GM23338 (cell line): ENCODE measurements around the gene CEACAM16. TPM values are rescaled to one million over a fixed set of nuclear protein-coding genes. Genes with fewer than 3 reads are reported as not detected.

Source experiments
- ATAC-seq: fragments of 200-7000 bp; cut with Tn5 transposase; 3 replicates; pipeline ENCODE4 v1.9.1; 2020
- DNase-seq: peaks from one replicate; pipeline ENCODE4 v3.0.0-alpha.2; 2015; ENCODE audit warnings: low spot score
- H2AFZ ChIP-seq: fragments of 200-600 bp; sonication (generic); 2 replicates; pipeline ENCODE4 v1.8.0; 2016; ENCODE audit warnings: antibody characterized with exemption, mild to moderate bottlenecking, moderate library complexity
- H3F3A ChIP-seq: fragments of 200-600 bp; sonication (generic); replicated peaks from 2 replicates; pipeline ENCODE4 v1.8.0; 2017; ENCODE audit warnings: antibody characterized with exemption, mixed run types, low read depth
- H3K27ac ChIP-seq: fragments of 200-600 bp; sonication (generic); 2 replicates; pipeline ENCODE4 v1.6.1; 2016; ENCODE audit warnings: low read depth
- H3K27me3 ChIP-seq: fragments of 200-600 bp; sonication (generic); 2 replicates; pipeline ENCODE4 v1.8.0; 2016; ENCODE audit warnings: mild to moderate bottlenecking, mixed run types, moderate library complexity; ENCODE audit not compliant: insufficient read depth
- H3K36me3 ChIP-seq: fragments of 200-600 bp; sonication (generic); 2 replicates; pipeline ENCODE4 v1.8.0; 2016; ENCODE audit warnings: mild to moderate bottlenecking; ENCODE audit not compliant: insufficient read depth
- H3K4me1 ChIP-seq: fragments of 200-600 bp; sonication (generic); 2 replicates; pipeline ENCODE4 v1.8.0; 2016; ENCODE audit warnings: mild to moderate bottlenecking, moderate library complexity; ENCODE audit not compliant: insufficient read depth
- H3K4me2 ChIP-seq: fragments of 200-600 bp; sonication (generic); 2 replicates; pipeline ENCODE4 v1.7.1; 2017; ENCODE audit warnings: mixed run types
- H3K4me3 ChIP-seq: fragments of 200-600 bp; sonication (generic); 2 replicates; pipeline ENCODE4 v1.6.1; 2016; ENCODE audit warnings: mixed run types
- H3K79me2 ChIP-seq: fragments of 200-600 bp; sonication (generic); replicated peaks from 2 replicates; pipeline ENCODE4 v1.8.0; 2017; ENCODE audit warnings: mild to moderate bottlenecking; ENCODE audit not compliant: insufficient read depth
- H3K9me2 ChIP-seq: fragments of 200-600 bp; sonication (generic); 2 replicates; pipeline ENCODE4 v1.8.0; 2017; ENCODE audit not compliant: insufficient read depth
- H4K20me1 ChIP-seq: fragments of 200-600 bp; sonication (generic); replicated peaks from 2 replicates; pipeline ENCODE4 v1.8.0; 2017; ENCODE audit warnings: mild to moderate bottlenecking; ENCODE audit not compliant: insufficient read depth
- H3K27ac Mint-ChIP-seq: 2 replicates; pipeline ENCODE4 v1.8.0; 2020; ENCODE audit warnings: inconsistent platforms, mild to moderate bottlenecking, moderate library complexity, mixed read lengths
- H3K27me3 Mint-ChIP-seq: 3 replicates; pipeline ENCODE4 v1.8.0; 2022; ENCODE audit warnings: low read depth, mild to moderate bottlenecking, moderate library complexity, mixed read lengths, inconsistent platforms; ENCODE audit not compliant: insufficient read depth, poor library complexity
- H3K36me3 Mint-ChIP-seq: 3 replicates; pipeline ENCODE4 v1.8.0; 2021; ENCODE audit warnings: low read depth, mild to moderate bottlenecking, inconsistent platforms, moderate library complexity, mixed read lengths
- H3K4me1 Mint-ChIP-seq: 3 replicates; pipeline ENCODE4 v1.8.0; 2020; ENCODE audit warnings: mild to moderate bottlenecking, inconsistent platforms, mixed read lengths
- H3K4me3 Mint-ChIP-seq: 3 replicates; pipeline ENCODE4 v1.8.0; 2021; ENCODE audit warnings: moderate library complexity, mild to moderate bottlenecking, inconsistent platforms, mixed read lengths
- H3K9me3 Mint-ChIP-seq: 3 replicates; pipeline ENCODE4 v1.8.0; 2020; ENCODE audit warnings: moderate library complexity, mild to moderate bottlenecking, inconsistent platforms, mixed read lengths
- CREB1 ChIP-seq: fragments of 250-450 bp; sonication (Bioruptor Pico); IDR thresholded peaks from 2 replicates; pipeline ENCODE4 v1.5.0; 2020; ENCODE audit warnings: low read depth, mild to moderate bottlenecking, moderate library complexity
- EZH2phosphoT487 ChIP-seq: fragments of 200-600 bp; sonication (generic); IDR thresholded peaks from one replicate; pipeline ENCODE4 v1.8.1; 2018; ENCODE audit warnings: antibody characterized with exemption; ENCODE audit not compliant: unreplicated experiment
- NANOG ChIP-seq: IDR thresholded peaks from 2 replicates; pipeline ENCODE4 v1.6.1; 2016; ENCODE audit warnings: antibody characterized with exemption, borderline replicate concordance
- REST ChIP-seq: IDR thresholded peaks from one replicate; pipeline ENCODE4 v1.6.1; 2018; ENCODE audit warnings: antibody characterized with exemption; ENCODE audit not compliant: unreplicated experiment
- ZNF114 ChIP-seq: fragments of 250-450 bp; sonication (Bioruptor Pico); IDR thresholded peaks from 2 replicates; pipeline ENCODE4 v1.5.0; 2020; ENCODE audit warnings: mild to moderate bottlenecking, moderate library complexity
- ZNF462 ChIP-seq: fragments of 250-450 bp; sonication (Bioruptor Pico); IDR thresholded peaks from 2 replicates; pipeline ENCODE4 v1.5.0; 2020; ENCODE audit warnings: mild to moderate bottlenecking, moderate library complexity
- polyA plus RNA-seq: library from polyadenylated mRNA; unstranded; fragments of >200 nt; fragmentation: Nextera tagmentation; extraction: Ambion mirVana; gene quantifications from 2 replicates; pipeline ENCODE4 v1.2.1, GENCODE V29; 2016
- total RNA-seq: library from RNA; depleted of rRNA; stranded (reverse); fragments of >200 nt; shearing (Covaris generic); gene quantifications from 2 replicates; pipeline ENCODE4 v1.2.3, GENCODE V29; 2014

Gene CEACAM16
- total and polyA plus RNA-seq, 2 experiments from 2014 or later: not detected

GRCh38 chr19:44703336-44704078, 4.6 kb downstream of the CEACAM16 start:
- Histone ChIP-seq H2AFZ (no peak overlapping the region; the same call in 1 of the 2 replicates), H3K9me2 (no peaks in the 10 kb centered on the region), H3K4me3 (no peak overlapping the region), H3F3A (no peaks in the 10 kb centered on the region), H3K79me2 (no peaks in the 10 kb centered on the region), H3K36me3 (no peaks in the 10 kb centered on the region), H3K4me2 (no peak overlapping the region), H3K4me1 (no peaks in the 10 kb centered on the region), H3K27ac (no peak overlapping the region), H3K27me3 (no peaks in the 10 kb centered on the region), H4K20me1 (no peaks in the 10 kb centered on the region; the same call in 1 of the 2 replicates)
- Mint-ChIP-seq H3K27me3 (peaks cover 7% of the 10 kb centered on the region), H3K27ac (no peak overlapping the region), H3K4me1 (no peaks in the 10 kb centered on the region), H3K4me3 (no peak overlapping the region), H3K36me3 (no peaks in the 10 kb centered on the region), H3K9me3 (no peaks in the 10 kb centered on the region)
- ATAC-seq (no peak), DNase-seq (no peak)
- TF ChIP-seq NANOG (no peak), ZNF114 (CRISPR knock-in tag) (no peak), CREB1 (no peak)

- peaks cover 7% of the 10 kb centered on the region for H3K27me3 Mint-ChIP-seq
- Histone ChIP-seq H3K9me2 (no peaks in the 10 kb centered on the region), H3K4me2 (no peak overlapping the region), H3K79me2 (no peaks in the 10 kb centered on the region), H2AFZ (no peak overlapping the region), H3F3A (no peaks in the 10 kb centered on the region), H4K20me1 (no peaks in the 10 kb centered on the region; the same call in 1 of the 2 replicates), H3K27ac (no peak overlapping the region), H3K27me3 (no peaks in the 10 kb centered on the region), H3K4me3 (no peak overlapping the region), H3K4me1 (no peaks in the 10 kb centered on the region), H3K36me3 (no peaks in the 10 kb centered on the region)
- DNase-seq (no peak), ATAC-seq (no peak)
- H3K4me3 Mint-ChIP-seq: no peak overlapping the region
- H3K36me3 Mint-ChIP-seq: no peaks in the 10 kb centered on the region
- no peaks in the 10 kb centered on the region for H3K4me1 Mint-ChIP-seq
- H3K27ac Mint-ChIP-seq: no peak overlapping the region
- no peak for TF ChIP-seq NANOG
- no peaks in the 10 kb centered on the region; the same call in 2 of the 3 replicates for H3K9me3 Mint-ChIP-seq
These were observed 6.0 kb downstream of the CEACAM16 start for GRCh38 chr19:44704982-44705381.

DNA sequence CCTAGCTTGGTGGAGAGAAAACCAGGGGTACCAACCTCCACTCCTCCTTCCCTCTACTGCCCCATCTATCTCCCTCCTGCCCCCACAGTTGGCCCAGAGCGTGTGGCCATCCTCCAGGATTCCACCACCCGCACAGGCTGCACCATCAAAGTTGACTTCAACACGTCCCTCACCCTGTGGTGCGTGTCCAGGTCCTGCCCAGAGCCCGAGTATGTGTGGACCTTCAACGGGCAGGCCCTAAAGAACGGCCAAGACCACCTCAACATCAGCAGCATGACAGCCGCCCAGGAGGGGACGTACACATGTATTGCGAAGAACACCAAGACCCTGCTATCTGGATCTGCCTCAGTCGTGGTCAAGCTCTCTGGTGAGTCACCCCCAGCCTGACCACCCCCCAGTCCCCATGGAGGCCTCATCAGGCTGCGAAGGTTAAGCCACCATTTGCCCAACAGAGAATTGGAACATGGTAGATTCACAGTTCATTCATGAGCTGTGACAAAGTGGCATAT, 6.6 kb downstream of the CEACAM16 start:
- H3K9me3 Mint-ChIP-seq: no peaks in the 10 kb centered on the region; the same call in 2 of the 3 replicates
- no peak for ATAC-seq
- H3K4me3 Mint-ChIP-seq: no peak overlapping the region
- TF ChIP-seq EZH2phosphoT487 (no peak), NANOG (no peak), REST (no peak), ZNF462 (CRISPR knock-in tag) (no peak)

More for the DNA sequence above, 6.6 kb downstream of the CEACAM16 start:
- no peaks in the 10 kb centered on the region for H3K79me2 ChIP-seq
- no peak overlapping the region for H2AFZ ChIP-seq
- Mint-ChIP-seq H3K36me3 (no peaks in the 10 kb centered on the region), H3K27me3 (peaks cover 7% of the 10 kb centered on the region), H3K27ac (no peak overlapping the region), H3K4me1 (no peaks in the 10 kb centered on the region)
- no peak for DNase-seq
- H3K36me3 ChIP-seq: no peaks in the 10 kb centered on the region
- H3K9me2 ChIP-seq: no peaks in the 10 kb centered on the region
- H3K4me1 ChIP-seq: no peaks in the 10 kb centered on the region
- no peaks in the 10 kb centered on the region for H3K27me3 ChIP-seq
- no peak overlapping the region for H3K4me3 ChIP-seq
- no peaks in the 10 kb centered on the region; the same call in 1 of the 2 replicates for H4K20me1 ChIP-seq
- H3K4me2 ChIP-seq: no peak overlapping the region
- no peak overlapping the region for H3K27ac ChIP-seq
- no peaks in the 10 kb centered on the region for H3F3A ChIP-seq
